Choroid plexus epithelial cell (primary cell): ENCODE results near the gene LAMB2.

Experiments
- DNase-seq: peaks from one replicate; pipeline ENCODE4 v3.0.0-alpha.2; 2010; ENCODE audit warnings: low read depth
- H3K4me3 ChIP-seq: 2 replicates; pipeline ENCODE4 v1.5.1; 2011; ENCODE audit warnings: low read depth, mild to moderate bottlenecking, control low read depth, low read length, moderate library complexity
- TF ChIP-seq, protein P1 (sequence below): conservative IDR thresholded peaks from 2 replicates; pipeline ENCODE4 v1.5.1; 2011; ENCODE audit warnings: low read depth, mild to moderate bottlenecking, control low read depth, inconsistent platforms, low read length, moderate library complexity

LAMB2 gene

DNA sequence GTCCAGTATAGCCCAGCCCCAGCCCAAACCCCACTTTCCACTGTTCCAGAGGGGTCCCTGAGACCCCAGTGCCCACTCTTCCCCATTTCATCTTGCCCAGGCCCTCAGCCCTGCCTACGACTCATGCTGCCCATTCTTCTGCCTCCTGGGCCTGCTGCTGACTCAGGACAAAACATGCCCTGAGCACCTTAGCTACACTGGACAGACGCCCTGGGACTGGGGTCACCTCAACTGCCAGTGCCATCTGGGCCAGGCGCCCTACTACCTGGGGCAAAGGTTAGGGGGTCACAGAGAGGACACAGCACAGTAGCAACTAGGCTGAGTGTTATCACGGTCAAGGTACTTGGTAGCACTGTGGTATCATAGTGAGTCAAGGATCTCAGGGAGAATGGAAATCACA lies 2.6 kb upstream of the LAMB2 start:
- DNase-seq = no peak
- TF ChIP-seq, protein P1, sequence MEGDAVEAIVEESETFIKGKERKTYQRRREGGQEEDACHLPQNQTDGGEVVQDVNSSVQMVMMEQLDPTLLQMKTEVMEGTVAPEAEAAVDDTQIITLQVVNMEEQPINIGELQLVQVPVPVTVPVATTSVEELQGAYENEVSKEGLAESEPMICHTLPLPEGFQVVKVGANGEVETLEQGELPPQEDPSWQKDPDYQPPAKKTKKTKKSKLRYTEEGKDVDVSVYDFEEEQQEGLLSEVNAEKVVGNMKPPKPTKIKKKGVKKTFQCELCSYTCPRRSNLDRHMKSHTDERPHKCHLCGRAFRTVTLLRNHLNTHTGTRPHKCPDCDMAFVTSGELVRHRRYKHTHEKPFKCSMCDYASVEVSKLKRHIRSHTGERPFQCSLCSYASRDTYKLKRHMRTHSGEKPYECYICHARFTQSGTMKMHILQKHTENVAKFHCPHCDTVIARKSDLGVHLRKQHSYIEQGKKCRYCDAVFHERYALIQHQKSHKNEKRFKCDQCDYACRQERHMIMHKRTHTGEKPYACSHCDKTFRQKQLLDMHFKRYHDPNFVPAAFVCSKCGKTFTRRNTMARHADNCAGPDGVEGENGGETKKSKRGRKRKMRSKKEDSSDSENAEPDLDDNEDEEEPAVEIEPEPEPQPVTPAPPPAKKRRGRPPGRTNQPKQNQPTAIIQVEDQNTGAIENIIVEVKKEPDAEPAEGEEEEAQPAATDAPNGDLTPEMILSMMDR = no peak

DNA sequence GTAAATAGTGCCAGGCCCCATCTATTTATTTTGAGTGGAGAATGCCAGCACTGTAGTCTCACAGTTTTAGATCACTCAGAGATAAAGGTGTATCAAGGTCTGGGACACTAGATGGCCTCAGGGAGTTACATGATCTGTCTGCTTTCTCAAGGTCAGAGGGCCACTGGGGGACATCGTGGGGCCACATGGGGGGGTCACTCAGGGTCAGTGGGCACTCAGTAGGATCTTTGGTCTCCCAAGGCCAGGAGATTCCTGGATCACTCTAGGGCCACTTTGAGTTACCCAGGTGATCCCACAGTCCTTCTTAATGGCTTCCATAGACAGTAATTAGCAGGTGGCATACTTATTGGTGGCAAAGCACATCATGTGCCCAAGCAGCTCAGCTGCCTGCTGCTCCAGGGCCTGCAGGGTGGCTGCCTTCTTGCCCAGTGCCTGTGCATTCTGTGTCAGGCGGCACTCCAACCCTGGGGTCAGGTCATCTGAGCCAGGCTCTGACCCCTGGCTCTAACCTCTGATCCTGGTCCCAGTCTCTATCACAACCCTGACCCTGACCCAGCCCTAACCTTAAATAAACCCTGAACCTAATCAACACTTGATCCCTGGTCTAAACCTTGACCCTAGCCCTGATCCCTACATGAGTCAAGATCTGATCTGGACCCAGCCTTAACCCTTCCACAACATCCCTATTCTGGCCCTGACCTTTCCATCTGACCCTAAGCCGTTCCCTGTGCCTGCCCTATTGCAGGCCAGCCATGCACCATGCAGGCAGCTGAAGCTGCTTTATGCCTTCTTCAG lies 1.8 kb upstream of the LAMB2 start:
- TF ChIP-seq, protein P1 = no peak
- no peak for DNase-seq
- no peak overlapping the region for H3K4me3 ChIP-seq

More for the DNA sequence above, 2.6 kb upstream of the LAMB2 start:
- no peak overlapping the region for H3K4me3 ChIP-seq

DNA sequence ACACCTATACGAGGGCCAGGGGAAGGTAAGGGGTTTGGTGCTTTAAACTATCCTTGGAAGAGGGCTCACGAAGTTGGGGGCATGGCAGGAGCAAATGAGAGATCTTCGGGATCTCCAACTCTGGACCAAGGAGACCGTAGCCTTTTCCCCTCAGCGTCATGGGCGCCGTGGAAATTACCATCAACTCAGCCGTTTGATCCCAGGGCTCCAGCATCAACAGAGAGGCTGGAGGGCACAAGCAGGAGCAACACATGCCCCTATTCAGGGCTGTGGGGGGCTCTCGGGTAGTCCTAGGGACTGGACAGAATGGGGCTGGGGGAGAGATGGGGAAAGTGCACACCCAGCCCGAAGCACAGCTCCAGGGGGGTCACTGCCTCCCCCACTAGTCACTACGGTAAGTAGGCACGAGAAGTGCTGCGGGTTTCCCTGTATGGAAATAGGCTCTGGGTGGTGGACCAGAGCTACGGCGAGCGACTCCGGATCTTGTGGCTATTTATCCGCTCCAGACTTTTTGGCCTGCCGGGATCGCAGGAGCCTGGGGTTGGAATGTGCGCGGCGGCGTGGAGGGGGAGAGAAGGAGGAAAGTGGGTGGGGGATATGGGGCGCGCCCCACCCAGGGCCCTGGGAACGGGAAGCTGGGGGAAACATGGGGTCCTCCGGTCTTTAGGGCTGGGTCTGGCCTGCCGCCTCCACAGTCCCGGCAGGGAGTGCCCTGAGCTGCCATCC lies 539 bp upstream of the LAMB2 start:
- TF ChIP-seq, protein P1 = no peak
- peak; percentile 92 for DNase-seq
- H3K4me3 ChIP-seq = peak overlapping the region; percentile 92

DNA sequence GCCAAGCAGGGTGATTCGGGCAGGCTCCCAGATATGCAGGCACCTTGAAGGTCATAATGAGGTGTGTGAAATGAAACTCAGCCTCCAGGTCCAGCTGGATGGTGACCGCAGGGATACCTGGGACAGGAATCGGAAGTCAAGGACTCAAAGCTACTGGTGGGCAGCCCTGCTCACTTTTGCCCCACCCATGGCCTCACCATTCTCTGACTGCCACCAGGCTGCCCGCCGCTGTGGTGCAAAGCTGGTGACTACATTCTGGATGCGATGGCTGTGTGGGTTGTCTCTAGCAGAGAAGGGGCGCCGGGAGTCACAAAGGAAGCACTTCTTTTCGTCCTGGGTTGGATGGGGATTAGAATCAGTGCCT lies 795 bp downstream of the LAMB2 start:
- TF ChIP-seq, protein P1 = no peak
- peak overlapping the region; percentile 92 for H3K4me3 ChIP-seq
- no peak for DNase-seq

DNA sequence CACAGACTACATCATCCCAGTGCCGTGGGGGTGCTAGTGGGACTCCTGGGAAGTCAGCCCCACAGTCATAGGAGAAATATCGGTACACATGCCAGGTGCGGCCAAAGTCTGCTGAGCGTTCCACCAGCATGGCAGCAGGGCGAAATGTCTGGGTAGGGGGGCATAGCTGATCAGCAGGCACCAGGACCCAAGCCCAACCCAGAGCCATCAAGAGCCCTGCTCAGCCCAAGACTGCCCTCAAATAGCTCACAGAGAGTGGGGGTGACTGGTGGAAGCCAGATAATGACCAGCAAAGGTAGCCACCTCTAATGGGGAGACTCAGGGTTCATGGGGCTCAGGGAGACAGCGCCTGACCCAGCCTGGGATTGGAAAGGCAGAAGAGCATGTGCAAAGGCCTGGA lies 1.3 kb downstream of the LAMB2 start:
- DNase-seq = no peak
- TF ChIP-seq, protein P1 = no peak
- H3K4me3 ChIP-seq = peak overlapping the region; percentile 92

DNA sequence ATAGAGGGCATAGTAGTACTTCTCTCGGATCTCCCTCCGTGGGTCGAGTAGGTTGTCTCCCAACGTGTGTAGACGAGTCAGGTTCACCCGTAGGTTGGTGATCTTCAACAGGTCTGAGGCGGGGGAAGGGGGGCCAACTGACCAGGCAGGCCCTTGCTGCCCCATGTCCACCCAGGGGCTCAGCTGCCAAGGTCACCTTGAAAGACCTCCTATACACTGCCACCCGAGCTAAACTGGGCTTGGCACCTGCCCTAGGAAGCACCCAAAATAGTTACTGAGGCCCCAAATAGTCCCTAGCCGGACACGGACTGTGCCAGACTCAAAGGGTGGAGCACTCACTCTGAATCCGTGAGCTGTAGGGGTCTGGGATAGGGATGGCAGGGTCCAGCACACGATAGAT lies 1.8 kb downstream of the LAMB2 start:
- H3K4me3 ChIP-seq = no peak overlapping the region
- no peak for DNase-seq
- TF ChIP-seq, protein P1 = no peak
